GM18498 (cell line): Measurements from ENCODE around the gene GNB4.
A peak's percentile ranks its signal among the peaks of the same experiment; 100 is the strongest.

Source experiments
- ATAC-seq: cut with Tn5 transposase; IDR thresholded peaks from one replicate; pipeline ENCODE4 v1.9.1; 2021; ENCODE audit warnings: mild to moderate bottlenecking, moderate library complexity; ENCODE audit not compliant: unreplicated experiment

GNB4 gene

DNA sequence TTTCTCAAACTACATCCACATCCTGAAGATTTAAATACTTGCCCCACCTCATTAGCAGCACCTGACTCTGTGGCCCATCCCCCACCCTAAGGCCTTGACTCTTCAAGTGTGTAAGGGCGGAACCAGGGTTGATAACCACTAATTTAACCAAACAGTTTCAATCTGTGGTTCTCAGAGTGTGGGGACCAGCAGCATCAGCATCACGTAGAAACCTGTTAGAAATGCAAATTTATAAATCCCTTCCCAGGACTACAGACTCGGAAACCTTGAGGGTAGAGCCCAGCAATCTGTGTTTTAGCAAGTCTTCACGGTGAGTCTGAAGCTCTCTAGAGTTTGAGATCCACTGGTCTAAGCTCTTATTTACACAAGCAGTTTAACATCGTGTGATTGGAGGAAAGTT, 12.4 kb downstream of the GNB4 start:
- peak; percentile 89 for ATAC-seq

DNA sequence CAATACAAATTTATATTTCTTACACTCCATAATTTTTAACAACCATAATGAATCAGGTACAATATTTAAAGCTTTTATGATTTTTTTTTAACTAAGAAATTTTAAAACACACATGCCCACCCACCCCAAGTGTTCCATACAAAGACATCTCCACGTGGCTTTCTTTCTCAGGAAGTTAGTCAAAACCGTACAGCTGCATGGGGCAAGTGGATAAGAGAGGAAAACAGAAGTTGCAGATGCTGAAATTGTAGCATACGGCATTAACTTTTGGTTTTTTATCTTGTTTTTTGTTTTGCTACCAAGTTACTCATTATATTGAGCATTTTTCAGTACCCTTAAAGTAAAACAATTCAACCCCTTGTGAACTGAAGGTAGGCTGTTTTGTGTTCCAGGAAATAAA, 14.8 kb downstream of the GNB4 start:
- no peak for ATAC-seq

DNA sequence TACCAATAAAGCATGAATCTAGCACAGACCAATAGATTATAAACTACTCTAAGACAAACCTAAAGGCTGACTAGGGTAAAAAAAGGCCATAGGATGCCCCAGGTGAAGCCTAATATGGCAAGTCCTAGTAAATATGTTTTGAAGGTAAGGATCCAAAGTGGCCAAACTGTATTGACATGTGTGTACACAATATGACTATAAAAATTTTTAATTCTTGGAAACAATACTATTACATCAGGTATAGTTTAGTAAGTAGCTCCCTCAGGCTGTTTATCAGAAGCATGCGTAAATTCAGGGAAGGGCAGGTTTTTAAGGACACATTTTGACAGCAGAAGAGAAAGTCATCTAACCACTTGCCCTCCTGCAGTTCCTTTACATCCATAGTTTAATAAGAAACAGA, 18.8 kb downstream of the GNB4 start:
- no peak for ATAC-seq

GRCh38 chr3:179432021-179432420, 19.2 kb downstream of the GNB4 start:
- peak; percentile 67 for ATAC-seq

- ATAC-seq: no peak
Observed at GRCh38 chr3:179430277-179430870, 20.9 kb downstream of the GNB4 start.

- no peak for ATAC-seq
Observed at GRCh38 chr3:179428876-179429548, 22.3 kb downstream of the GNB4 start.

GRCh38 chr3:179425075-179425474, 26.2 kb downstream of the GNB4 start:
- ATAC-seq: no peak

DNA sequence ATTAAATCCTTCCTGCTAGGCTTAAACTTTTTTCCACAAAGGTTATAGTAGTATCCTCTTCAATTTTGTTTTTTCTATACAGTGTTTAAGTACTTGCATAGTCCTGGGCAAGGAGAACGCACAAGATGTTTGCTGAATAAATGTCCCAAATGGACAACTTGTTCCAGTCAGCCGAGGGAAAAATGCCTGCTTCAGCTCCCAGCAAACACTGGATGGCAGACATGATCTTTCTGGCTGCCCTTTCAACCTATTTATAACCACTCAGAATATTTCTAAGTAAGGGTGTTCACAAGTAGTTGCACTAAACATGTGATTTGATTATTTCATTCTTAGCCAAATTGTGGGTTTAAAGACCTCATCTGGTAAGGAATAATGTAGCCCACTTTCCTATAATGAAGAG, 29.8 kb downstream of the GNB4 start:
- no peak for ATAC-seq

GRCh38 chr3:179418610-179419009, 32.7 kb downstream of the GNB4 start:
- no peak for ATAC-seq

GRCh38 chr3:179416681-179417080, 34.6 kb downstream of the GNB4 start:
- ATAC-seq: no peak

DNA sequence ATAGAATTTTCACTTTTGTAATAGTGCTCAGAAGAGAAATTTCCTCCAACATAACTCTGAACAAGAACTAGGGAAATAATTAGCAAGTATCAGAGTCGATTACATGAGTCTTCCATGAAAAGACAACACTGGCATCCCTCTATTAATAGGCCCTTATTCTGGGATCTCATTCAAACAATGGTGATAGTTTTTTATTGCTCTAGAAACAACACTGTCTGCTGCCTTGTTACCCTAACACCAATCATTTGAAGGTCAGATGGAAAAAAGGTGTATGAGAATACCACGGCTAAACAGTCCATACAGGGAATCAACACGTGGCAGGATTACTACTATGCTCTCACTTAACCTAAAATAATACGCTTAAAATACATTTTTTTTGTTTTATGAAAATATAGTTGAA, 35.9 kb downstream of the GNB4 start:
- no peak for ATAC-seq

DNA sequence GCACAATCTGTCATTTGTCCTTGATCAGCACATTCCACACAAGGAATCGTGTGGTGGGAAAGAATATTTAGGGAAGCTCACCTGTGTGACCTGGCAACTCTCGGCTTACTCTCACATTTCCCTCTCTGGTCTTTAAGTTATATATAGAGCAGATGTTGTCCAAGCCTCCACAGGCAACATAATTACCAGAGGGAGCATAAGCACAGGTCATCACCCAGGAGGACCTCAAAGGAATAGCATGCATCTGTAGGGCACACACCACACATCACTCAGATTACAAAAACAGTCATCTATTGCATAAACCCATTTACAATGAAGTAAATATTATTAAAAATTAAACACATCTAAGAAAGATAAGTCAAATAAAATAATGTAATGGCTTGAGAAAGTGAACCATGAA, 36.5 kb downstream of the GNB4 start:
- no peak for ATAC-seq

- ATAC-seq: peak; percentile 62
Observed at GRCh38 chr3:179410999-179411398, 40.3 kb downstream of the GNB4 start.

DNA sequence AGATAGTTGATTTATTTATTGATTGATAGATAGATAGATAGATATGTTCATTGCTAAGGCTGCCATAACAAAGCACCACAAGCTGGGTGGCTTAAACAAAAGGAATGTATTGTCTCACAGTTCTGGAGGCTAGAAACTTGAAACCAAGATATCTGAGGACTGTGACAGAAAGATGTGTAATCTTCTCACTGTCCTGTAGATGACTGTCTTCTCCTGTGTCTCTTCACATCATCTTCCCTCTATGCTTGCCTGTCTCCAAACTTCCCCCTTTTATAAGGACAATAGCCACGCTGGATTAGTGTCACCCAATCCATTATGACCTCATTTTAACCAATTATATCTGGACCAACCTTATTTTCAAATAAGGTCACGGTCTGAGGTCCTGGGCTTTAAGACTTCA, 40.9 kb downstream of the GNB4 start:
- ATAC-seq: no peak

GRCh38 chr3:179404307-179404706, 47.0 kb downstream of the GNB4 start:
- no peak for ATAC-seq

- ATAC-seq: no peak
Observed at GRCh38 chr3:179402963-179403362, 48.3 kb downstream of the GNB4 start.

DNA sequence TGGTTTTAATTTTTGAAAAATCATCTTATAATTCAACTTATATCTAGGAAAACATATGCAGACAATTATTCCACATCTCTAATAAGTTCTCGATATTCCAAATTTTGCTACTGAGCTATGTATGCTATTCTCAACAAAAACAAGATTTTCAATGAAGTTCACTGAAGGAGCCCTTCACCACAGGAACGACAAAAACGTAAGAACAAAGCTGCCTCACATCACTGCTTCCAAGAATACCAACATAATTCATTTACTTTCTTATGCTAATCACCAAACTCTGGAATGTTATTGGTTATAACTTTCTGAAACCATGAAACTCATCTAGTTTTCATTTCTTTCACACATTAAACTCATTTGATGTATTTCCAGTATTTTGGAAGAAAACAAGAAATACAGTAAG, 49.7 kb downstream of the GNB4 start:
- ATAC-seq: no peak

DNA sequence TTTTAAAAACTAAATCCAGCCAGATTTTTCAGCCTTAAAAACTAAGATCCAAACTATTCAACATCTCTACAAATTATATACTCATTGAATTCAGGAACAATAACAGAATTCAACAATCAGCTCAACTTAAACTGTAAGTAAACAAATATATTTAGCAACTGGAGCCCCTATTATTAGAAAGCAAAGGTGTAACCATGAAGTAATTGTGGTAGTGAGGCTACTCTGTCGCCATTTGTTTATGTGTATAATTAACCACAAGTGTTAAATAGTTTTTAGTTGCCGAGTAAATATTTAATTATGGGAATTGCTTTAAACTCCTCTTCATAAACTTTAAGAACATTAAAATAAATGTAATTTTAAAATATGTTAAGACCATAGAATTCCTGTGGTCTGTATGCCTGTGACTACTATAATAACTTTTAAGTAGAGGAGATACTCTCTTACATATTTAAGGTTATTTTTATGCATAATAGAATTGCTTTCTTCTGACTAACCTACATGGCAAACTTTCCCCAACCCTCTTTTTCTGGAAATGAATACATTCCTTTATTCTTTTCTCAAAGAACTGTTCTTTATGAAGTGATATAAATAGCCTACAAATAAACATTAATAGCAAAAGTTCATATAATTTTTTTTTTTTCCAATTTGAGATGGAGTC, 52.6 kb downstream of the GNB4 start:
- ATAC-seq: no peak

DNA sequence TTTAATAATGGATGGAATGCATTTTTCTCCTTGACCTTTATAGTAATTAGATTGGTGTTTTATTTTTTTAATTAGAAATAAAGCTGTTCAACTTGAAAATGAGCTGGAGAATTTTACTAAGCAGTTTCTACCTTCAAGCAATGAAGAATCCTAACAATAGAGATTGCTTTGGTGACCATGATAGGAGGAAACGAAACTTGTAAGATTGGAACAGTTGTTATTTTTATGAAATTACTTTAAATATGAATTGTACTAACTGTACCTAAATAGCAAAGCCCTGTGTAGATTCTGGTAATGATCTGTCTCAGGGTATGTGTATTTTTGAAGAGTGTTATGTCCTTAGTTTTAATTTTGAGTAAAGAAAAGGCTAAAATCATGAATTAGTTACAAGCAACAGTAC, 59.4 kb downstream of the GNB4 start:
- ATAC-seq: no peak

DNA sequence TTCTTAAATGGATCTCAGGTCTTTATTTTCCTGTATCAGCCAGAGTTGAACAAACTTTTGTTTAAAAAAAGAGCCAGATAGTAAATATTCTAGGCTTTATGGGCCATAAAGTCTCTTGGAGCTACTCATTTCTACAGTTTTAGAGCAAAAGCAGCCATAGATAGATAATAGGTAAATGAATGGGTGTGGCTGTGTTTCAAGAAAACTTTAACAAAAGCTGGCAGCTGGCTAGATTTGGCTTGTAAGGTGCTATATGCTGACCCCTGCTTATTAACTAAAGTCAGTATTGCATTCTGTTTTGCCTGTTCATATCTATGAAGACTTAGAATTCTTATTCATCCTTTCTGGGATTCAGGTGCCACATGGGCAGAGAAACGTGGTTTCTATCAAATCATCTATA, 74.8 kb downstream of the GNB4 start:
- ATAC-seq: no peak

DNA sequence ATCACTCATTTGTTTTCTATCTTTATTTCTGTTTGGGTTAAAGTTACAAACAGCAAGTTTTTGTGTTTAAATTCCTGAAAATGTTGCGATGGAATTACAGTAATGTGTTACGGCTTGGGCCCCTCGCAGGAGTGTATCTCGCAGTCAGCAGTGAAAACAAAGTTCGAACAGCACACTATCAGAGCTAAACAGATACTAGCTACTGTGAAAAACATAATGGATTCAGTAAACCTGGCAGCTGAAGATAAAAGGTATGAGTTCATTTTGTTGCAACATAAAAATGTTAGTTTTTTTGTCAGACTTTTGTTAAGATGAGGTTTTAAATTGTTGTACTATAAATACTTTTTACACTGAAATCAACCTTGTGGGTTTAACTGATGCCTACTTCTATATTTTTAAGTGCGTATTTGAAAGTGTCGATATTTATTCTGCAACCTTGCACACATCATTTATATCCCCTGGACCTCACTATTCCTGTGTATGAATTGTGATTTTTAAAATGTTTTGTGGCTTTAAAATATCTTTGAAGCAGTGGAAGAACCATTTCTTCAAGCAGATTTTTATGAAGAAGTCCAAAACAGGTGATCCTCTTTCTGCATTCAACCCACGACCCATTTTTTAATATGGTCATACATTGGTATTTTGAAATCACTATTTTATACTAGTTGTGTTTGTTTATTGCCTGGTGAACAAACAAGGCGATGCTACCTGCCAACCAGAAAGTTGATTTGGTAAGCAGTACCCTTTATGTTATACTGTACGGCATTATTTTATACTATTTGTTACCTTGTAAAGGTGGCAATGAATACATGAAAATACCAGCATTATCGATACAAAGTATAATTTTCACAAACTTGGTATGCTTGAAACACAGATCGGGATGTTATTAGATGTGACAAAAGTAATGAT, 75.9 kb downstream of the GNB4 start:
- ATAC-seq: no peak
